ENCODE data around the gene PLVAP.

DNA sequence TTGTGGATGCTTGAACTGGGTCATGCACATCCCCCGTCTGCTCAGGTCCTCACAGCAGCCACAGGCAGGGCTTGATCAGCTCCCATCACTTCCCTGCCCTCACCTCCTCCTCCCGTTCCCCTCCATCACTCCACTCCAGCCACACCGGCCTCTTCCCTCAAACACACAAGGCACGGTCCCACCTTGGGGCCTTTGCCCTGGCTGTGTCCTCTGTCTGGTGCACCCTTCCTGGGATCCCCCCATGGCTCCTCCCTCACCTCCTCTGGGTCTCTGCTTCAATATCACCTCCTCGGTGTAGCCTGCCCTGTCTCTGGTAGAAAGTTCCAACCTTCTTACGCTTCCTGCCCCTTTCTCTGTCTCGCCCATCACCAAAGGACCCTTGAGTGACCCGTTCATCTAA, 23.8 kb downstream of the PLVAP start:
- TF ChIP-seq CTCF (IDR thresholded peaks at IDR 0.05) = no peak
- TF ChIP-seq POLR2A (IDR thresholded peaks at IDR 0.05) = no peak
